Osteoblast (primary cell): ENCODE results near the gene TIPIN. TPM values are rescaled to one million over a fixed set of nuclear protein-coding genes. Genes with fewer than 3 reads are reported as not detected.

Experiments used
- DNase-seq: peaks from one replicate; pipeline ENCODE4 v3.0.0; 2011; ENCODE audit warnings: low spot score, mixed read lengths; ENCODE audit not compliant: insufficient read length; ENCODE audit errors: missing footprints
- H2AFZ ChIP-seq: 2 replicates; pipeline ENCODE4 v1.6.0; 2011; ENCODE audit warnings: mild to moderate bottlenecking, low read length
- H3K27ac ChIP-seq: 2 replicates; pipeline ENCODE4 v1.5.1; 2011; ENCODE audit warnings: mild to moderate bottlenecking, low read depth, low read length, moderate library complexity
- H3K27me3 ChIP-seq: 2 replicates; pipeline ENCODE4 v1.6.0; 2012; ENCODE audit warnings: mild to moderate bottlenecking, control low read depth, inconsistent platforms, low read length, moderate library complexity; ENCODE audit not compliant: insufficient read depth
- H3K36me3 ChIP-seq: 2 replicates; pipeline ENCODE4 v1.5.1; 2011; ENCODE audit warnings: mild to moderate bottlenecking, low read length, control low read depth, moderate library complexity; ENCODE audit not compliant: insufficient read depth
- H3K4me1 ChIP-seq: 2 replicates; pipeline ENCODE4 v1.5.1; 2011; ENCODE audit warnings: mild to moderate bottlenecking, low read length, control low read depth, moderate library complexity; ENCODE audit not compliant: insufficient read depth
- H3K4me2 ChIP-seq: 2 replicates; pipeline ENCODE4 v1.6.0; 2011; ENCODE audit warnings: mild to moderate bottlenecking, low read length; ENCODE audit not compliant: insufficient read depth
- H3K4me3 ChIP-seq: fragments of 200-600 bp; sonication (generic); 3 replicates; pipeline ENCODE4 v1.5.1; 2012; ENCODE audit warnings: mild to moderate bottlenecking, low read length, inconsistent platforms; ENCODE audit not compliant: insufficient read depth
- H3K79me2 ChIP-seq: 2 replicates; pipeline ENCODE4 v1.6.0; 2012; ENCODE audit warnings: mild to moderate bottlenecking, low read length, control low read depth, inconsistent platforms; ENCODE audit not compliant: insufficient read depth
- H3K9me3 ChIP-seq: 2 replicates; pipeline ENCODE4 v1.5.1; 2011; ENCODE audit warnings: low read depth, low read length, control low read depth
- H4K20me1 ChIP-seq: 2 replicates; pipeline ENCODE4 v1.6.0; 2012; ENCODE audit warnings: mild to moderate bottlenecking, low read length, control low read depth; ENCODE audit not compliant: insufficient read depth
- total RNA-seq: library from RNA; depleted of rRNA; stranded (reverse); fragments of >200 nt; gene quantifications from 2 replicates; pipeline ENCODE4 v1.2.3, GENCODE V29; 2012
- TF ChIP-seq, protein P1 (sequence below): IDR thresholded peaks from 2 replicates; pipeline ENCODE4 v1.5.1; 2011; ENCODE audit warnings: mild to moderate bottlenecking, low read depth, low read length, moderate library complexity; ENCODE audit errors: extremely low read depth

The TIPIN gene
- total RNA-seq, 1 donor: 9.0 TPM

DNA sequence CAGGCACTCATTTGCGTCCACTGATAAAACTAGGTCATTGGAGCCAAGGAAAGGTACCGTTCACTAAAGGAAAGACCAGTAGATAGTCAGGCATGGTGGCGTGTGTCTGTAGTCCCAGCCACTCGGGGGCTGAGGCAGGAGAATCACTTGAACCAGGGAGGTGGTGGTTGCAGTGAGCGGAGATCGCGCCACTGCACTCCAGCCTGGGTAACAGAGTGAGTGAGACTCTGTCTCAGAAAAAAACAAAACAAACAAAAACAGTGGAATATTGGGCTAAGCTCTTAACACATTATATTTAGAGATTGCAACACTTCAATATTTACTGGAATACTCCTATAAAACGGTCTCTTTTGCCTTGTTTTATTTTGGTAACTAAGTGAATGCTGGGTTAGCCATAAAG, 47.6 kb upstream of the TIPIN start:
- Histone ChIP-seq H3K4me1 (peaks cover 48% of the 10 kb centered on the region), H3K27ac (no peak overlapping the region), H3K4me3 (no peak overlapping the region), H3K27me3 (no peaks in the 10 kb centered on the region), H3K79me2 (peaks cover 82% of the 10 kb centered on the region), H2AFZ (no peak overlapping the region), H3K4me2 (peak overlapping the region; percentile 17), H4K20me1 (peaks cover 56% of the 10 kb centered on the region), H3K36me3 (no peaks in the 10 kb centered on the region), H3K9me3 (no peaks in the 10 kb centered on the region)
- DNase-seq: no peak
- TF ChIP-seq, protein P1, sequence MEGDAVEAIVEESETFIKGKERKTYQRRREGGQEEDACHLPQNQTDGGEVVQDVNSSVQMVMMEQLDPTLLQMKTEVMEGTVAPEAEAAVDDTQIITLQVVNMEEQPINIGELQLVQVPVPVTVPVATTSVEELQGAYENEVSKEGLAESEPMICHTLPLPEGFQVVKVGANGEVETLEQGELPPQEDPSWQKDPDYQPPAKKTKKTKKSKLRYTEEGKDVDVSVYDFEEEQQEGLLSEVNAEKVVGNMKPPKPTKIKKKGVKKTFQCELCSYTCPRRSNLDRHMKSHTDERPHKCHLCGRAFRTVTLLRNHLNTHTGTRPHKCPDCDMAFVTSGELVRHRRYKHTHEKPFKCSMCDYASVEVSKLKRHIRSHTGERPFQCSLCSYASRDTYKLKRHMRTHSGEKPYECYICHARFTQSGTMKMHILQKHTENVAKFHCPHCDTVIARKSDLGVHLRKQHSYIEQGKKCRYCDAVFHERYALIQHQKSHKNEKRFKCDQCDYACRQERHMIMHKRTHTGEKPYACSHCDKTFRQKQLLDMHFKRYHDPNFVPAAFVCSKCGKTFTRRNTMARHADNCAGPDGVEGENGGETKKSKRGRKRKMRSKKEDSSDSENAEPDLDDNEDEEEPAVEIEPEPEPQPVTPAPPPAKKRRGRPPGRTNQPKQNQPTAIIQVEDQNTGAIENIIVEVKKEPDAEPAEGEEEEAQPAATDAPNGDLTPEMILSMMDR: no peak

DNA sequence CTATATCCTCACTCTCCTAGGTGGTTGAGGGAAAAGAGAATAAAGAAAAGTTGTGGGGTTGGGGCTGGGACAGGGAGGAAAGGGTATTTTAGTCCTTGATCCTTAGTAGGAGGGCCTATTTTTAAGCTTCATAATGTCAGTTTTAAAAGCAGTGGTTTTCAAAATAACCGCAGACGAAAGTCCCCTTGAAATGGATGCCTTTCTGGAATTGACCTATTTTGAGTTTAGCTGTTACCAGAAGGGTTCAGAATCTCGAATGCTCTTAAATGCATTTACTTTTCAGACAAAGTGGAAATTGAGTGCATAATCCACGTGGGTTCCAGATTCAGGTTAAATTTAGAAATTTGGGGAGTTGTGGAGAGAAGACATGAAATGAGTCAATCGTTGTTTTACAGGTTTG, 46.8 kb upstream of the TIPIN start:
- Histone ChIP-seq H3K79me2 (peaks cover 81% of the 10 kb centered on the region), H3K36me3 (no peaks in the 10 kb centered on the region), H3K4me2 (no peak overlapping the region), H3K27me3 (no peaks in the 10 kb centered on the region), H3K4me1 (peaks cover 48% of the 10 kb centered on the region), H3K27ac (no peak overlapping the region), H4K20me1 (peaks cover 52% of the 10 kb centered on the region), H2AFZ (no peak overlapping the region), H3K4me3 (no peak overlapping the region), H3K9me3 (no peaks in the 10 kb centered on the region)
- TF ChIP-seq, protein P1: no peak
- no peak for DNase-seq

DNA sequence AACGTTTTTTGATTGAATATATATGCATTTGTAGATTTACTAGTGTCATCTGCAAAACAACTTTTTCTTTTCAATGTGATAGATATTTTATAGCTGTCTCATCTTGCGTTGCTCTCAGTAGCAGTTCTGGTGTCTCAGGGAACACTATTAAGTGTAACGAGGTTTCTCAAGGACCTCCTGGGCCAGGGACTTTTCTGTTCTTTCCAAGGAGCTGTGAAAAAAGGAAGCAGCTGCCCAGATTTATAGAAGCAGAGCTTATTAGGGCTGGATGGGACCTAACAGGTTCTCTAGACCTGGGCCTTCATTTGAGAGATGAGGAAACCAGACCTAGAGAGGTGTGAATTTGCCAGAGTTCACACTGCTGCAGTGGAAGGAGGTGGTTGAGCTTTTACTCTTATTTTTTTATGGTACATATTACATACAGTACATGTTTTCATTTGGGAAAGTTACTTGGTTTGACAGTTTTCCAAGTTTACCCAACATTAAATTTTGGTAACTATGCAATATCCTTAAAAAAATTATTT, 46.3 kb upstream of the TIPIN start:
- H4K20me1 ChIP-seq: peaks cover 52% of the 10 kb centered on the region
- H3K27me3 ChIP-seq: no peaks in the 10 kb centered on the region
- H3K9me3 ChIP-seq: no peaks in the 10 kb centered on the region
- no peaks in the 10 kb centered on the region for H3K36me3 ChIP-seq
- TF ChIP-seq, protein P1: no peak
- peaks cover 48% of the 10 kb centered on the region for H3K4me1 ChIP-seq
- H3K4me3 ChIP-seq: no peak overlapping the region
- no peak overlapping the region for H3K4me2 ChIP-seq
- peaks cover 81% of the 10 kb centered on the region for H3K79me2 ChIP-seq
- no peak overlapping the region for H3K27ac ChIP-seq
- H2AFZ ChIP-seq: no peak overlapping the region
- no peak for DNase-seq

DNA sequence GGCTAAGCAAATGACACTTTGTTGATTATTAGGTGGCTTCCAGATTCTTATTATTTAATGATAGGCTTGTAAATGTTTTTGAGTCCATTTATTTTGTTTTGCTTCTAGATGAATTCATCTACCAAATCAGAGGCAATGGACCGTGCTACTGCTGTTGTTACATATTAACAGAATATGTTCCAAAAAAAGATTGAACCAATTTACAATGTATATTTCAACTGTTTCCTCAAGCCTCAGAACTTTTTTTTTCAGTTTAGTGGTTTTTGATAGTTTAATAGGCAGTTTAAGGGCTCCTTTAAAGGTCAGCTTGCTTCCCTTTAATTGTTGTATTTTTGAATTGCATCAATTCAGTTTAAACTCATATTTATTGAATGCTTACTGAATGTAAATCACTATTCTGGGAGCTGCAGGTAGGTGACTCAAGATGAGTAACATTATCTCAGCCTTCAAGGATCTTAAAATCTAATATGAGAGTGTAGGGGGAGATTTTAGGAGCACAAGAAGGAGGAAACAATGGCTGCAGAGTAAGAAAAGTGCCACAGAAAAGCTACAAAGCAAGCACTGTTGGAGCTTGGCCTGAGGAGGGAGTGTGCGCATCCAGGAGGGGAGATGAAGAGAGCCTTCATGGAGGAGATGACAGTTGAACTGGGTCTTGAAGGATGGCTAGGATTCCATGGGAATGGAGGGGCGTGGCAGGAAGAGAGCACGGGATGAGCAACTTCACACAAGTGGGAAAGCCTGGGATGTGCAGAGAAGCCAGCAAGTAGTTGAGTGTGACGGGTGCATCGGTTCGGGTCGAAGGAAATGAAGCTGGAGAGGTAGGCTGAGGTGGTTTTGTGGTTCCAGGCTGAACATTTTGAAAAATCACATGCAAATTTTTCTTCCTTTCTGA, 44.9 kb upstream of the TIPIN start:
- no peaks in the 10 kb centered on the region for H3K9me3 ChIP-seq
- no peaks in the 10 kb centered on the region for H3K36me3 ChIP-seq
- no peaks in the 10 kb centered on the region for H3K27me3 ChIP-seq
- H3K4me3 ChIP-seq: no peak overlapping the region
- peaks cover 77% of the 10 kb centered on the region for H3K79me2 ChIP-seq
- H2AFZ ChIP-seq: no peak overlapping the region
- TF ChIP-seq, protein P1: no peak
- peaks cover 46% of the 10 kb centered on the region for H4K20me1 ChIP-seq
- peaks cover 47% of the 10 kb centered on the region for H3K4me1 ChIP-seq
- no peak overlapping the region for H3K4me2 ChIP-seq
- no peak for DNase-seq
- no peak overlapping the region for H3K27ac ChIP-seq
